SK-N-SH treated with all-trans-retinoic acid at 6 μM for 48 hours (cell line): ENCODE data around the gene TMEM240.
"Not testable (repeated sequence)": the region's sequence is repeated elsewhere in the genome, so short reads cannot be mapped to it uniquely, and the experiment has no call there.

Experiments
- BACH2 ChIP-seq: fragments of 250-450 bp; sonication (Bioruptor Pico); IDR thresholded peaks from 2 replicates; pipeline ENCODE4 v1.9.0; 2021; ENCODE audit warnings: mild to moderate bottlenecking, borderline replicate concordance
- PATZ1 ChIP-seq: fragments of 250-450 bp; sonication (Bioruptor Pico); IDR thresholded peaks from 2 replicates; pipeline ENCODE4 v1.8.0; 2020; ENCODE audit warnings: mild to moderate bottlenecking, moderate library complexity, borderline replicate concordance
- RARB ChIP-seq: fragments of 250-450 bp; sonication (Bioruptor Pico); IDR thresholded peaks from 2 replicates; pipeline ENCODE4 v1.8.0; 2021; ENCODE audit warnings: mild to moderate bottlenecking, moderate library complexity
- TOX ChIP-seq: fragments of 250-450 bp; sonication (Bioruptor Pico); IDR thresholded peaks from 2 replicates; pipeline ENCODE4 v1.8.0; 2021; ENCODE audit warnings: mild to moderate bottlenecking, moderate library complexity, borderline replicate concordance
- ZC3H10 ChIP-seq: fragments of 250-450 bp; sonication (Bioruptor Pico); IDR thresholded peaks from 2 replicates; pipeline ENCODE4 v1.5.1; 2021; ENCODE audit warnings: mild to moderate bottlenecking, moderate library complexity
- ZFP3 ChIP-seq: fragments of 250-450 bp; sonication (Bioruptor Pico); IDR thresholded peaks from 2 replicates; pipeline ENCODE4 v1.5.0; 2020; ENCODE audit warnings: mild to moderate bottlenecking, moderate library complexity
- ZFP30 ChIP-seq: fragments of 450-650 bp; formaldehyde crosslinking; IDR thresholded peaks from 2 replicates; pipeline ENCODE4 v1.5.0; 2022; ENCODE audit warnings: mild to moderate bottlenecking, moderate library complexity
- ZNF565 ChIP-seq: fragments of 450-650 bp; formaldehyde crosslinking; conservative IDR thresholded peaks from 2 replicates; pipeline ENCODE4 v1.5.0; 2020; ENCODE audit warnings: low read depth, mild to moderate bottlenecking, moderate library complexity
- ZNF8 ChIP-seq: fragments of 450-650 bp; formaldehyde crosslinking; IDR thresholded peaks from 2 replicates; pipeline ENCODE4 v1.5.0; 2020; ENCODE audit warnings: mild to moderate bottlenecking, moderate library complexity
- TF ChIP-seq, protein P1 (sequence below): fragments of 250-450 bp; sonication (Bioruptor Pico); IDR thresholded peaks from 2 replicates; pipeline ENCODE4 v1.5.1; 2020; ENCODE audit warnings: low read depth, mild to moderate bottlenecking, moderate library complexity

GRCh38 chr1:1505801-1506200, 34.6 kb downstream of the TMEM240 start:
- TF ChIP-seq RARB (CRISPR knock-in tag); TOX (CRISPR knock-in tag); PATZ1 (CRISPR knock-in tag); BACH2 (CRISPR knock-in tag); ZC3H10 (CRISPR knock-in tag); ZNF565 (CRISPR knock-in tag); ZFP30 (CRISPR knock-in tag); ZFP3; ZNF8 (CRISPR knock-in tag): not testable (repeated sequence)
- TF ChIP-seq, protein P1, sequence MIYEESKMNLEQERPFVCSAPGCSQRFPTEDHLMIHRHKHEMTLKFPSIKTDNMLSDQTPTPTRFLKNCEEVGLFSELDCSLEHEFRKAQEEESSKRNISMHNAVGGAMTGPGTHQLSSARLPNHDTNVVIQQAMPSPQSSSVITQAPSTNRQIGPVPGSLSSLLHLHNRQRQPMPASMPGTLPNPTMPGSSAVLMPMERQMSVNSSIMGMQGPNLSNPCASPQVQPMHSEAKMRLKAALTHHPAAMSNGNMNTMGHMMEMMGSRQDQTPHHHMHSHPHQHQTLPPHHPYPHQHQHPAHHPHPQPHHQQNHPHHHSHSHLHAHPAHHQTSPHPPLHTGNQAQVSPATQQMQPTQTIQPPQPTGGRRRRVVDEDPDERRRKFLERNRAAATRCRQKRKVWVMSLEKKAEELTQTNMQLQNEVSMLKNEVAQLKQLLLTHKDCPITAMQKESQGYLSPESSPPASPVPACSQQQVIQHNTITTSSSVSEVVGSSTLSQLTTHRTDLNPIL (CRISPR knock-in tag) = not testable (repeated sequence)
